HL-60 (cell line): ENCODE measurements around the gene ADAM19.

Source experiments
- GABPA ChIP-seq: IDR thresholded peaks from 2 replicates; pipeline ENCODE4 v1.6.1; 2012; ENCODE audit warnings: low read depth
- POLR2AphosphoS5 ChIP-seq: IDR thresholded peaks from 2 replicates; pipeline ENCODE4 v1.6.1; 2012; ENCODE audit warnings: low read depth
- SPI1 ChIP-seq: IDR thresholded peaks from 2 replicates; pipeline ENCODE4 v1.6.1; 2012; ENCODE audit warnings: low read depth, mild to moderate bottlenecking, borderline replicate concordance
- TF ChIP-seq, protein P1 (sequence below): IDR thresholded peaks from one replicate; pipeline ENCODE4 v1.5.1; 2011; ENCODE audit warnings: low read length, control low read depth, inconsistent platforms; ENCODE audit not compliant: insufficient read depth
- TF ChIP-seq, protein P2 (sequence below): IDR thresholded peaks from 2 replicates; pipeline ENCODE4 v1.6.1; 2012; ENCODE audit warnings: low read depth; ENCODE audit not compliant: insufficient replicate concordance

DNA sequence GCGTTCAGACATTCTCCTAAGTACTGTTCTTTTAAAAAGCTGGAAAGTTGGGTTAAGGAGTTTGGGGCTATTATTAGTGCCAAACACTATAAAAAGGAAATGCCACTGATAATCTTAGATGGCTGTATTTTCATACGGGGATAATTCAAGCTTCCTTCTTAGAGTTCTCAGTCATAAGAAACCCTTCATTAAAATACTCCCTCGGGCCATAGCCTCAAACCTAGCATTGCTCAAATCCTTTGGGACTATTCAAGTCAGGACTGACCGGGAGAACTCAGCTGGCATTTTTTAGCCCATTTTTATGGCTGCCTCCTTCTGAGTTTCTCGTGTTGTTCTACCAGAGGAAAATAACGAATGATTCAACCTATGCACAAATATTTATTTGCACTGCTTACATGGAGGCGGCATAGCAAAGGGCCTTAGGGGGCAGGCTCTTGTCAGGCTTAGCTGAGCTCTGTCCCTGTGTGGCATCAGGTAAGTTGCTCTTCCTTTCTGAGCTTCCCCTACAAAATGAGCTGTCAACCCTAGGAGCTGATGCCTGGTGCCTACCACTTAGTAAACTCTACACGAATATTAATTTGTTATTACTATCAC lies 33.5 kb upstream of the ADAM19 start:
- TF ChIP-seq, protein P1, sequence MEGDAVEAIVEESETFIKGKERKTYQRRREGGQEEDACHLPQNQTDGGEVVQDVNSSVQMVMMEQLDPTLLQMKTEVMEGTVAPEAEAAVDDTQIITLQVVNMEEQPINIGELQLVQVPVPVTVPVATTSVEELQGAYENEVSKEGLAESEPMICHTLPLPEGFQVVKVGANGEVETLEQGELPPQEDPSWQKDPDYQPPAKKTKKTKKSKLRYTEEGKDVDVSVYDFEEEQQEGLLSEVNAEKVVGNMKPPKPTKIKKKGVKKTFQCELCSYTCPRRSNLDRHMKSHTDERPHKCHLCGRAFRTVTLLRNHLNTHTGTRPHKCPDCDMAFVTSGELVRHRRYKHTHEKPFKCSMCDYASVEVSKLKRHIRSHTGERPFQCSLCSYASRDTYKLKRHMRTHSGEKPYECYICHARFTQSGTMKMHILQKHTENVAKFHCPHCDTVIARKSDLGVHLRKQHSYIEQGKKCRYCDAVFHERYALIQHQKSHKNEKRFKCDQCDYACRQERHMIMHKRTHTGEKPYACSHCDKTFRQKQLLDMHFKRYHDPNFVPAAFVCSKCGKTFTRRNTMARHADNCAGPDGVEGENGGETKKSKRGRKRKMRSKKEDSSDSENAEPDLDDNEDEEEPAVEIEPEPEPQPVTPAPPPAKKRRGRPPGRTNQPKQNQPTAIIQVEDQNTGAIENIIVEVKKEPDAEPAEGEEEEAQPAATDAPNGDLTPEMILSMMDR = no peak
- TF ChIP-seq GABPA (no peak), POLR2AphosphoS5 (no peak), SPI1 (no peak)
- TF ChIP-seq, protein P2, sequence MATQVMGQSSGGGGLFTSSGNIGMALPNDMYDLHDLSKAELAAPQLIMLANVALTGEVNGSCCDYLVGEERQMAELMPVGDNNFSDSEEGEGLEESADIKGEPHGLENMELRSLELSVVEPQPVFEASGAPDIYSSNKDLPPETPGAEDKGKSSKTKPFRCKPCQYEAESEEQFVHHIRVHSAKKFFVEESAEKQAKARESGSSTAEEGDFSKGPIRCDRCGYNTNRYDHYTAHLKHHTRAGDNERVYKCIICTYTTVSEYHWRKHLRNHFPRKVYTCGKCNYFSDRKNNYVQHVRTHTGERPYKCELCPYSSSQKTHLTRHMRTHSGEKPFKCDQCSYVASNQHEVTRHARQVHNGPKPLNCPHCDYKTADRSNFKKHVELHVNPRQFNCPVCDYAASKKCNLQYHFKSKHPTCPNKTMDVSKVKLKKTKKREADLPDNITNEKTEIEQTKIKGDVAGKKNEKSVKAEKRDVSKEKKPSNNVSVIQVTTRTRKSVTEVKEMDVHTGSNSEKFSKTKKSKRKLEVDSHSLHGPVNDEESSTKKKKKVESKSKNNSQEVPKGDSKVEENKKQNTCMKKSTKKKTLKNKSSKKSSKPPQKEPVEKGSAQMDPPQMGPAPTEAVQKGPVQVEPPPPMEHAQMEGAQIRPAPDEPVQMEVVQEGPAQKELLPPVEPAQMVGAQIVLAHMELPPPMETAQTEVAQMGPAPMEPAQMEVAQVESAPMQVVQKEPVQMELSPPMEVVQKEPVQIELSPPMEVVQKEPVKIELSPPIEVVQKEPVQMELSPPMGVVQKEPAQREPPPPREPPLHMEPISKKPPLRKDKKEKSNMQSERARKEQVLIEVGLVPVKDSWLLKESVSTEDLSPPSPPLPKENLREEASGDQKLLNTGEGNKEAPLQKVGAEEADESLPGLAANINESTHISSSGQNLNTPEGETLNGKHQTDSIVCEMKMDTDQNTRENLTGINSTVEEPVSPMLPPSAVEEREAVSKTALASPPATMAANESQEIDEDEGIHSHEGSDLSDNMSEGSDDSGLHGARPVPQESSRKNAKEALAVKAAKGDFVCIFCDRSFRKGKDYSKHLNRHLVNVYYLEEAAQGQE = no peak
